Right ventricle myocardium superior (tissue), 1 donor: Measurements from ENCODE around the gene NR1D2. TPM values are rescaled to one million over a fixed set of nuclear protein-coding genes. Genes with fewer than 3 reads are reported as not detected.

ENCODE experiments used
- ATAC-seq: fragments of 200-7000 bp; cut with Tn5 transposase; one replicate; pipeline ENCODE4 v1.9.1; 2020; ENCODE audit warnings: mild to moderate bottlenecking; ENCODE audit not compliant: poor library complexity
- DNase-seq: peaks from one replicate; pipeline ENCODE4 v3.0.0-alpha.2; 2020
- intact Hi-C: fragments of 100-400 bp; cut with DNase I; formaldehyde crosslinking; loops from one replicate; pipeline ENCODE4 v1.11.2; 2022
- total RNA-seq: library from RNA; stranded (reverse); fragmentation: NEBNext Ultra II Directional; extraction: Animal tissue kit (Norgen Biotek cat#: 25700); gene quantifications from one replicate; pipeline ENCODE4 v1.2.1, GENCODE V29; 2021
- donor health status: DM: no; HTN: yes; CAD: no; lungs with severe emphysema.

The NR1D2 gene
- total RNA-seq, 1 donor from 2014 or later: 47.1 TPM

DNA sequence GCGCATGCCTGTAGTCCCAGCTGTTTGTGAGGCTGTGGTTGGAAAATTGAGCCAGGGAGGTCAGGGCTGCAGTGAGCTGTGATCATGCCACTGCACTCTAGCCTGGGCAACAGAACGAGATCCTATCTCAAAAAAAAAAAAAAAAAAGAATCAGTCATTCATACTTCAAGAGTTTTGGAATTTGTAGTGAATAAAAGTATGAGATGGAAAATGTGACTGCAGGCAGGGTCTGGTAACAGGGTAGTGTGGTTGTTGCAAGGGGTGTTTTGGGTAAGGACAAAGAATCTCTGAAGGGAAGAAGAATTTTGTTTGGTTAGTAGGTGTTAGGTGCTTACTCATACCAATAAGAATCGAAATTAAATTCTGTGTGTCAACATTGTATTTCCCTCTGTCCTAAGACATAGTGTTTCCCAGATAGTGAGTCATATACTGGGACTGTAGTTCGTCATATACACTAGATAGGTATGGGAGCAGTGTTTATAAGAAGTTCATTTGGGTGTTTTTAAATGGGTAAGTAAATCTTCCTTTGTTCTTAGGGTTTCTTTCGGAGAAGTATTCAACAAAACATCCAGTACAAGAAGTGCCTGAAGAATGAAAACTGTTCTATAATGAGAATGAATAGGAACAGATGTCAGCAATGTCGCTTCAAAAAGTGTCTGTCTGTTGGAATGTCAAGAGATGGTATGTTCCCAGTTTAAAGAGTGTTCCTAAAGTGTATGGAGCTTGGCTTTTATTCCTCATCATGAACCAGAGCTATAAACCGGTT, 14.2 kb downstream of the NR1D2 start:
- intact Hi-C loops: no loop called here
- DNase-seq: no peak
- peak; percentile 40 for ATAC-seq

DNA sequence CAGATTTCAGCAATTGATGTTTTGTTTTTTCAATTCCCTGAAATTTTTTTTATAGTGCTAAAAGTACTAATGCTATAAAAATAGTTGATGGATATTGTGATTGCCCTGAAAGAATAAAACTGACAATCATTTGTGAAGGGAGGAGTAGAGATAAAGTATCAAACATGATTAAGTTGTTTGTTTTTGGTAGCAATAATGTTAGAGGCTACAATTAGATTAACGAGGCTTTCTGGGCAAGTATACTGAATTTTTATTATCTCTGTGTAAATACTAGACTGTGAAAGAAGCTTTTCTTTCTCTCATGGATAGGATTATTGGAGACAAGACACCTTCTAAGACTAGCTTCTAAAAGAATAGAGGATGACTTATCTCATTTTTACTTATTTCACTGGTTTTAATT, 15.6 kb downstream of the NR1D2 start:
- intact Hi-C loops: no loop called here
- DNase-seq (no peak), ATAC-seq (no peak)

DNA sequence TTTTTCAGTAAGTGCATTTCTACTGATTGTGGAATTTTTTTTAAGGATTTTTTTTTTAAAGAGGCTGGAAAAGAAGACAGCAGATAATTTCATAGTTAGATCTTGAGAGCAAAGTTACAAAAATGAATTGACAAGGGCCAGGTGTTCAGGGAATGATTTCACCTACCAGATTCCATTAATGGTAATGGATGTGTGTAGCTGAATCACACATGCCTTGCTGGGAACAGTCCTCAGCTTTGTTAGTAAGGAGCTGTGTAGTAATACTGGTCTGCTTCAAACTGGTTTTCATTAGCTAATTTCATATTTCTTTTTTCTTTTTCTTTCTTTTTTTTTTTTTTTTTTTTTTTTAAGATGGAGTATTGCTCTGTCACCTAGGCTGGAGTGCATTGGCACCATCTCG, 16.0 kb downstream of the NR1D2 start:
- intact Hi-C loops: no loop called here
- ATAC-seq (no peak), DNase-seq (no peak)

DNA sequence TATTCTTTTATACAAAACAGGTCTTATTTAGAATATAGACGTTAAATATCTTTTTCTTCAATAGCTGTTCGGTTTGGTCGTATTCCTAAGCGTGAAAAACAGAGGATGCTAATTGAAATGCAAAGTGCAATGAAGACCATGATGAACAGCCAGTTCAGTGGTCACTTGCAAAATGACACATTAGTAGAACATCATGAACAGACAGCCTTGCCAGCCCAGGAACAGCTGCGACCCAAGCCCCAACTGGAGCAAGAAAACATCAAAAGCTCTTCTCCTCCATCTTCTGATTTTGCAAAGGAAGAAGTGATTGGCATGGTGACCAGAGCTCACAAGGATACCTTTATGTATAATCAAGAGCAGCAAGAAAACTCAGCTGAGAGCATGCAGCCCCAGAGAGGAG, 16.8 kb downstream of the NR1D2 start:
- ATAC-seq (no peak), DNase-seq (no peak)
- intact Hi-C loops: no loop called here

DNA sequence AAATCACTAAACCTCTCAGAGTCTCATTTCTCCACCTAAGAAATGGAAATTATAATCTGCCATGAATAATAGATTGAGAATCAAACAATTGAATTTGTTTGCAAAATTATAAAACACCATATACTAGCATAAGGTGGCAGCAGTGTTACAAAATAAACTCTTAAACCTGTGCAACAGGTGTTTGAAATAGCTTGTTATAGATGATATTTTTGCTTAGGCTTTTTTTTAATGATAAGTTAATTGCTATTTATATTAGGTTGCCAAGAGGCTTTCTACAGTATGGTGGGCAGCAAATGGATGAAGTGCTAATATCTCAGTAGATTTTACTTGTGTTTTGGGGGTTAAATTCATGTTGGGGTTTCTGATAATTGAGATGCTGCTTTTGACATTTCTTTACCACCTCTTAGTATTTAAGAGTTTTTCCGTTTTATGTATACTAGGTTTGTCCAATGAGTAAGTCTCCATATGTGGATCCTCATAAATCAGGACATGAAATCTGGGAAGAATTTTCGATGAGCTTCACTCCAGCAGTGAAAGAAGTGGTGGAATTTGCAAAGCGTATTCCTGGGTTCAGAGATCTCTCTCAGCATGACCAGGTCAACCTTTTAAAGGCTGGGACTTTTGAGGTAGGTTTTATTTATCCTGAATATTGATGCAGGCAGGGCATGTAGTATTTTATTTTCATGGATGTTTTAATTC, 19.6 kb downstream of the NR1D2 start:
- no peak for ATAC-seq
- intact Hi-C loops: no loop called here
- no peak for DNase-seq

DNA sequence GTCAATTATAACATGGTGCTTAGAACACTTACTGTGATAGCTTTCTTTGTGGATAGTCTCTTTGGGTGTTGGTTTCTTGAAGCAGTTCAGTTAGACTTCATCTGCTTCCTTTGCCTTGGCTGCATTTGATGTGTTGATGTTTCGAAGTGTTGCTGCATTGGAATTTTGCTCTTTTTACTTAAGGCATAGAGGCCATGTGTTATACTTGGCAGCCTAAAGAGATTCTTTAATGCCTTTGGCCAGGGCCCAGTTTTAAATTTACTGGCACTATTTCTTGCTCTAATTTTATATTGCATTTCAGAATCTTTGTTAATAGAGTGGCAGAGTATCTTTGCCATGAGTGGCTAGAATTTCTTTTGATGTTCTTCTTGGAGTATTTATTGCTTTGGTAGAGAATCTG, 21.2 kb downstream of the NR1D2 start:
- intact Hi-C loops: no loop called here
- no peak for DNase-seq
- no peak for ATAC-seq

DNA sequence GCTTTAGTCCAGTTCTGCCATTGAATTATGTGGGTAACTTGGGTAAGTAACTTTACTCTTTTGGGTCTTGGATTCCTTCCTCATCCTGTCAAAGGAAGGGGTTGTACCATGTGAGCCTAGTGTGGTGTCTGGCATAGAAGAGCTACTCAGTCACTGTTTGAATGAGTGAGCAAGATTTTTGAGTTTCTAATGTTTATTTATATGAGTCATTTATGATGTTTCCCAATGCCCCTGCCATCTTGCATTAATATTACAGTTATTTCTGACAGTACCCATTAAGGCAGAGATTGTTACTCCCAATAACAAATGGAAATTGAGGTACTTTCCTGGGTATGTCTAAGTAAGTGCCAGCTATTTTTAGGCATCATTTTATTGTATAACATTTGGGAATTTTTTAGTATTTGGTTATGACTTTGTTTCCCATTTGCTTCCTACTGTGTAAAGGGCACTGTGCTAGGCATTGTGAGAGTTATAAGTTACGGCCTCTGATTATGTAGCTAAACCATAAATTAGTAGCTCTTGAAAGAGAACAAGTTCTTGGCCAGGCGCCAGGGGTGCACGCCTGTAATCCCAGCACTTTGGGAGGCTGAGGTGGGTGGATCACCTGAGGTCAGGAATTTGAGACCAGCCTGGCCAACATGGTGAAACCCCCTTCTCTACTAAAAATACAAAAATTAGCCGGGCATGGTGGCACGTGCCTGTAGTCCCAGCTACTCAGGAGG, 23.5 kb downstream of the NR1D2 start:
- intact Hi-C loops: no loop called here
- ATAC-seq (peak; percentile 19), DNase-seq (no peak)

DNA sequence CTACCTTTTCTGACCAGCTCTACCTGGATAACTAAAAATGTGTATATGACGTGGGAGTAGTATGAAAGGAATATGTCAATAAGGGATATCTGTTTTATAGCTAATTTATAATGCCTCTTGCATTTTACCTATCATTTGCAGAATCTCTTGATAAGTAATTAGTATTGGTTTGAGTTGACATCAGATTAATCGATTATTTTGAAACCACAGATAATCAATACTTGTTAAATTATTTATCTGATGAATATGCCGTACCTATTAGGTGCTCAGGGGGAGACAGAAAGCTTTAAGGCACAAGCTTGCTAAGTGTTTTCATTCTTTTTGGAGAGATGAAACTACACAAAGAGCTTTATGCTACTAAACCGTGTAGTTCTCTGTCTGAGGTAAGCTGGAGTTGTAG, 24.3 kb downstream of the NR1D2 start:
- no peak for DNase-seq
- ATAC-seq: no peak
- intact Hi-C loops: no loop called here

DNA sequence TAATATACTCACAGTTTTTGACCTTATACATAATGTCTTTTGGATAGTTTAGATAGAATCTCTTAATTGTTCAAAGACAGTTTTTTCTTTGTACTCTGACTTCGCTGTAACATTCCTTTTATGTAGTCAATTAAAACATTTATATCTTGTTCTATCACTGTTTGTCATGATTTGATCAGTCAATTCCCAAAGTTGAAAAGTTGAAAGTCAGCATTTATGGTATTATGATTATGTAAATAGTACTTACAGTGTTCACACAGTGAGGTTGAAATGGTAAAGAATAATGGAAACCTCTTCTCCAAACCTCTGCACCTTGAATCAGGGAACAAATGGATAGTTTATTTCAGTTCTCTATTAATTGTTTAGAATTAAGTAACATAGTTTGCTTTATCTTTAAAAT, 26.6 kb downstream of the NR1D2 start:
- DNase-seq: no peak
- intact Hi-C loops: no loop called here
- ATAC-seq: no peak

DNA sequence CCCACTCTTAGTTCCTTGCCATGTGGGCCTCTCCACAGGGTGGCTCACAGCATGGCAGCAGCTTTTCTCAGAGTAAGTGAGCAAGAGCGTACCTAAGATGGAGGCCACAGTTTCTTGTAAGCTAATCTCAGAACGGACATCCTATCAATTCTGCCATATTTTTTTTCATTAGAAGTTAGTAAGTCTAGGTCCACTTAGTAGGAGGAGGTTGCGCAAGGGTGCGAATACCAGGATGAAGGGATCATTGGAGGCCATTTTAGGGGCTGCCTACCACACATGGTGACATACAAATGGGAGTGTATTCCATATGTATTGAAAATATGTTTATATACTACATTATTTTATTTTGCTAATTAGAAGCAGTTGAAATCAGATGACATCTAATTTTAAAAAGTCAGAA, 31.5 kb downstream of the NR1D2 start:
- no peak for DNase-seq
- ATAC-seq: no peak
- intact Hi-C loops: no loop called here

DNA sequence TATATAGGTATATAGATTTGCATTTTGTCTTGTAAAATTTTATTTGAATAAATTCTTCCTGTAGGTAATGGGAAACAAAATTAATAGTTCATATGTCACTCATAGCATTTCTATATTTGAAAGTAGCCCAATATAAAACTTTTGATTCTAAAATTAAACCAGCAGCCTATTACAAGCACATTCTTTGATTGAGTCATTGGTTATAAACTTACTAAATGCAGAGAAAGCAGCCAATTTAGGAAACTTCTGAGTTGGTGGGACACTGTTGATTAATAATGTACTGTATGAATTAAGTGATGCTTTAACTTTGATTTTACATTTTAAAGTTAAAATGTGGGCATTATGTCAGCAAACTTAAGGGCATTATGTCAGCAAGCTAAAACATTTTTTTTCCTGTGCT, 34.5 kb downstream of the NR1D2 start:
- ATAC-seq (no peak), DNase-seq (no peak)
- intact Hi-C loops: no loop called here

DNA sequence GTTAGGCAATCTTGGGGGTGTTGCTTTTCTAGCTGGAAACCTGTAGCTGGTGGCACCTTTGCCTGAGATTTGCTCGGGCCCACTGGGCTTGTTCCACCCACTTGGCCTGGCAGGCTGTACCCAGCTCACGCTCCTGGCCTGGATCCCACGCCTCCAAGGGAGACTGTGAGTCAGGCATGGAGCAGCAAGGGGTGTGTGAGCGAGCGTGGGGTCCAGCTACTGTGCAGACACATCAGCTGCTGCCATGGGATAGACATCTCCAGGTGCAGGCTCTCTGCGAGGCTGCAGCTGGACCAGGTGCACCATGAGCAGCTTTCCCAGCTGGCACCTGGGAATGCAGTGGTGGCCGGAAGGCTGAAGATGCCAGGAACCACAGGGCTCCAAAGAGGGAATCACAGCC, 36.0 kb downstream of the NR1D2 start:
- intact Hi-C loops: no loop called here
- DNase-seq: peak; percentile 60

DNA sequence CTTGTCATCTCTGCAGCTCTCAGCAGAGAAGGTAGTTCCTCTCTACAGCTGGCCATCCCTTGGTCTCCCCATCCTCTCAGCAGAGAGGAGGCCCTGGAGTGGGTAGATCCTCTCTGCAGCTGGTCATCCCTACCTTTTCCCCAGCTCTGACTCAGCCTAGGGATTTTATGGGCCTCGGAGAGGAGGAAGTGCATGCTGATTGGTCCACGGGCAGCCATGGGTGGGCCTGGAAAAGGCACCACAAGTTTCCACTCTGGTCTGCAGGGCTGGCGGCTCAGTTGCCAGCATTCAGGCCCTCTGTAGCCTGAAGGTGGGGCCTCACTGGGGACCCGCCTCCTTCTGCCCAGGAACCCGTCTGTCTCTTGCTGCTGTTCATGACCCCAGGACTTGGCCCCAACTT, 36.9 kb downstream of the NR1D2 start:
- no peak for DNase-seq
- intact Hi-C loops: no loop called here

More for the DNA sequence above, 36.0 kb downstream of the NR1D2 start:
- ATAC-seq: peak; percentile 77

DNA sequence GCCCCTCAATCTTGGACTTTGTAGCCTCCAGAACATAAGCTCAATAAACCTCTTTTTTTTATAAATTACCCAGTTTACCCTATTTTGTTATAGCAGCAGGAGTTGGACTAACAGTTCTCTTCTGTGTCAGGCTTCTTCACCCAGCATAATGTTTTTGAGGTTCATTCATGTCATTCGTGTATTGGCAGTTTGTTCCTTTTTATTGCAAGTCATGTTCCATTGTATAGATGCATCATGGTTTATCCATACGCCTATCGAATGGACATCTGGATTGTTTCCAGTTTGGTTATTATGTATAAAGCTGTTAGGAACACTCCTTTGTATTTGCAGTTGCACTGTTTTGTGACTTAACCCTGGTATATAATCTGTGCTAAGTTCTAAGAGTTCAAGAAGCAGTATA, 39.8 kb downstream of the NR1D2 start:
- no peak for DNase-seq
- intact Hi-C loops: no loop called here
- no peak for ATAC-seq

More for the DNA sequence above, 36.9 kb downstream of the NR1D2 start:
- peak; percentile 36 for ATAC-seq

DNA sequence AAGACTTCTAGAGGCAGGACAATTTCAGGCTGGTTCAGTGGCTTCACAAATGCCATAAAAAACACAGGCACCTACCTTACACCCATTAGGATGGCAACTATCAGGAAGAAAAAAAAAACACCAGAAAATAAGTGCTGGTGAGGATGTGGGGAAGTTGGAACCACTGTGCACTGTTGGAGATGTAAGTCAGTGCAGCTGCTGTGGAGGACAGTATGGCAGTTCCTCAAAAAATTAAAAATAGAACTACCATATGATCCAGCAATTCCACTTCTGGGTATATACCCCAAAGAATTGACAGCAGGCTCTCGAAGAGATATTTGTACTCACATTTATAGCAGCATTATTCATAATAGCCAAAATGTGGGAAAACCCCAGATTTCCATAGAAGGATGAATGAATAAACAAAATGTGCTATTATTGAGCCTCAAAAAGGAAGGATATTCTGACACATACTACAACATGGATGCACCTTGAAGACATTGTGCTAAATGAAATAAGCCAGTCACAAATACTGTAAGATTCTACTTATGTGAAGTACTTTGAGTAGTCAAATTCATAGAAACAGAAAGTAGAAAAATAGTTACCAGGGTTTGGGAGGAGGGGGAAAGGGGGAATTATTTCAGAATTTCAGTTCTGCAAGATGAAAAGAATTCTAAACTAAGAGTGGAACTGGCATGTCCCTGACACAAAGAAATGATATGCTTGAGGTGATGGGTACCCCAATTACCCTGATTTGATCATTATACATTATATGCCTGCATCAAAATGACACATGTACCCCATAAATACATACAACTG, 40.9 kb downstream of the NR1D2 start:
- DNase-seq (no peak), ATAC-seq (no peak)
- intact Hi-C loops: no loop called here

DNA sequence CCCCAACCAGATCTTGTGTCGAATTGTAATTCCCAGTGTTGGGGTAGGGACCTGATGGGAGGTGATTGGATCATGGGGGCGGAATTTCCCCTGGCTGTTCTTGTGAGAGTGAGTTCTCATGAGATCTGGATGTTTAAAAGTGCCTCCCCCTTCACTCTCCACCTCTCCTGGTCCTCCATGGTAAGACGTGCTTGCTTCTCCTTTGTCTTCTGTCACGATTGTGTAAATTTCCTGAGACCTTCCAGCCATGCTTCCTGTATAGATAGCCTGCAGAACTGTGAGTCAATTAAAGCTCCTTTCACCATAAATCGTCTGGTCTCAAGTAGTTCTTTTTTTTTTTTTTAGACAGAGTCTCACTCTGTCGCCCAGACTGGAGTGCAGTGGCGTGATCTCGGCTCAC, 42.3 kb downstream of the NR1D2 start:
- ATAC-seq: no peak
- intact Hi-C loops: no loop called here
- no peak for DNase-seq

DNA sequence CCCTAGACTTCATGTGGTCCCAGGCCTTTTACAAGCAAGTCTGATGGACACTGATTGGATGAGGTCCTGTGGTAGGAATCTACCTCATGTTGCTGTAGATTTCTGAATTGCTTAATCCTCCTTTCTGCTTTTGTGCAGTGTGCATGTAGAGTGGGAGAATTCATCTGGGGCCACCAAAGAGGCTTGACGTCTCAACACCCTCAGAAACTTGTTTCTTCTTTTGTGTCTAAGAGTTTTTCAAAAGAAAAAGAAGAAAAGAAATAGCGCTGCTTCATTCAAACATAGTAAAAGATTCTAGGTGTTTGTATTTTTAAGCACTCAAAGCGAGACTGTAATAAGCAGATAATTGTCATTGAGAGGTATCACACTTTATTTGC, 46.2 kb downstream of the NR1D2 start:
- ATAC-seq (no peak), DNase-seq (no peak)
- intact Hi-C loops: no loop called here

DNA sequence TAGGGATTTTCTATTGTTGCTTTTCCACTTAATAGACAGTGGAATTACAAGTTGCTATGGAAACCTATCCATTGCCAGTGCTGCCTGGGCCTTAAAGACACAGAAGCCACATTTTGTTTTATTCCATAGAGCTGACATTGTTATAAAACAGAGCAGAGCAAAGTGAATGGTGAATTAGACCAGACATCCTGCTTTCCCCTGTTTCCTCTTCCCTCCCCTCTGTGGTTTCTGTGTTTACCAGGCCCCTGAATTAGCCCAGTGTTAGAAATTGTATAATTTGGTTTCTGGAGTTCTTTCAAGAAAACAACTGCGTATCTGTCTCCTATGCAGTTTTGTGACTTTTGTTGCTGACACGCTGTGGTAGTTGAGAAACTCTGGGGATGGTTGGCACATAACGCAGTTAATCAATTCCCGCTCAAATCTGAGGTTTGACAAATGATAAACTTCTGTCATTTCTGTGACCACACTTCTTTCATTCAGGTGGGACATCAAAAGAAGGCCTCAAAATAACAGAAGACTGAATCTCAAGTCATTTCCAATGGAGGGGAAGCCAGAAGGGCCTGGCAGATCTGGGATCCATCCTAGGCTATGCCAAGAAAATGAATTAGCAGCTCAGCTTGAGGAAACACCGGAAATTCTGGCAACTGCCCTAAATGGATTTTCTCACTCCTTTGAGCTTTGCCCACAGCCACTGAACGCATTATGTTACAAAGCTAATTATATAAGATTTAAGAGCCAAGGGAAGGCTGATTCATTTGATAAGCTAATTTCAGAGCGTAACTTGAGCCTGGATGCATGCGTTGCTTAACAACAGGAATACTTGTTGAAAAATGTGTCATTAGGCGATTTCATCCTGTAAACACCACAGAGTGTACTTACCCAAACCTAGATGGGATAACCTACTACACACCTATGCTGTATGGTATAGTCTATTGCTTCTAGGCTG, 46.9 kb downstream of the NR1D2 start:
- intact Hi-C loops: no loop called here
- ATAC-seq (no peak), DNase-seq (no peak)
